ENCODE data around the gene HMBS.
"Not testable (repeated sequence)": the region's sequence is repeated elsewhere in the genome, so short reads cannot be mapped to it uniquely, and the experiment has no call there.

The HMBS gene

DNA sequence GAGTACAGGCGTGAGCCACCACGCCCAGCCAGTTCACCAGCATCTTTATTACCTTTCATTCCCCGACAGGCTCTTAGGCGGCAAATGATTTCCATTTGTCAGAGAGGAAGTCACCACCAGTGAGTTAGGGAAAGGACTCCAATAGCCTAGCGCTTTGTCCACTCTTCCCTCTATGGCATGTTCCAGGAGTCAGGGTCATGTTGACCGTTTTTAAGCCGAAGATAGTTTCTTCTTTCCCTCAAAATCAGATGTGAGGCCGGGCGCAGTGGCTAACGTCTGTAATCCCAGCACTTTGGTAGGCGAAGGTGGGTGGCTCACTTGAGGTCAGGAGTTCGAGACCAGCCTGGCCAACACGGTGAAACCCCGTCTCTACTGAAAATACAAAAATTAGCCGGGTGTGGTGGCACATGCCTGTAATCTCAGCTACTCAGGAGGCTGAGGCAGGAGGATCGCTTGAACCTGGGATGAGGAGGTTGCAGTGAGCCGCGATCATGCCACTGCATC, 18.5 kb downstream of the HMBS start:
- DNase-seq = not testable (repeated sequence)

DNA sequence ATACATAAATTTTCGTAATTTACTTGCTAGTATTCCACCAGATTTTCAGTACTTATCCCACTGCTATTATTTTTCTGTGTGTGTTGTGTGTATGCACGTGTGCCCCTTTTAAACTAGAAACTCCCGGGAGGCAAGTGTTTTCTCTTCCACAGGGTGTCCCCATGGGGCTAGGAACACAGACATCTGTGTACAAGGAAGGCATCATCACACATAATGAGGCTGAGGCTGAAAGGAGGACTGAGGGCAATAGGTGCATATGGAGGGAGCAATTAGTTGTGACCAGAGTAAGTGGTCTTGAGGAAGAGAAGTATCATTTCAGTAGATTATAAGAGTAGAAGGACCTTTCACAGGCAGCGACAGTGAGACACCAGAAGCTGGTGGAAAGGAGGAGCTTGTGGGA, 19.1 kb downstream of the HMBS start:
- peak; percentile 96 for DNase-seq

- no peak for DNase-seq
Measured at GRCh38 chr11:119106564-119107537, 22.2 kb downstream of the HMBS start, which contains the start of gene C2CD2L. Gene C2CD2L (plus strand): TSS chr11:119107344. CDS start chr11:119107742, 398 bp downstream.

DNA sequence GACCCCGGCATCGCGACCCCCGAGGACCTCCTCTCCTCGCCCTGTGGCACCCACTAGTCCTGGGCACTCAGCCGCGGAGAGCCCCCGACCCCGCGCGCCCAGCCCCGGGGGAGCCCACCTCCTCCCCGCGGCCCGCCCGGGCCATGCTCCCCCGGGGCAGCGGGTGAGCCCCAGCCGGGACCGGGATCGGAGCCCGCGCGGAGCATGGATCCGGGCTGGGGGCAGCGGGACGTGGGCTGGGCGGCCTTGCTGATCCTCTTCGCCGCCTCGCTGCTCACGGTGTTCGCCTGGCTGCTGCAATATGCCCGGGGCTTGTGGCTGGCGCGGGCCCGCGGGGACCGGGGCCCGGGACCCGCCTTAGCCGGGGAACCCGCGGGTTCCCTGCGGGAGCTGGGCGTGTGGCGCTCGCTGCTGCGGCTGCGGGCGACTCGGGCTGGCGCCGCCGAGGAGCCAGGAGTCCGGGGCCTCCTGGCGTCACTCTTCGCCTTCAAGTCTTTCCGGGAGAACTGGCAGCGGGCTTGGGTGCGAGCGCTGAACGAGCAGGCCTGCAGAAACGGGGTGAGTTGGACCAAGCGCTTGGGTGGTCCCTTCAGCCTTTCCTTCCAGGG, 23.0 kb downstream of the HMBS start:
- DNase-seq = no peak

GRCh38 chr11:119108146-119108856, 23.6 kb downstream of the HMBS start:
- DNase-seq = no peak

- DNase-seq = no peak
Measured at GRCh38 chr11:119108857-119109221, 24.2 kb downstream of the HMBS start.

- no peak for DNase-seq
Measured at GRCh38 chr11:119109843-119110242, 25.2 kb downstream of the HMBS start.

DNA sequence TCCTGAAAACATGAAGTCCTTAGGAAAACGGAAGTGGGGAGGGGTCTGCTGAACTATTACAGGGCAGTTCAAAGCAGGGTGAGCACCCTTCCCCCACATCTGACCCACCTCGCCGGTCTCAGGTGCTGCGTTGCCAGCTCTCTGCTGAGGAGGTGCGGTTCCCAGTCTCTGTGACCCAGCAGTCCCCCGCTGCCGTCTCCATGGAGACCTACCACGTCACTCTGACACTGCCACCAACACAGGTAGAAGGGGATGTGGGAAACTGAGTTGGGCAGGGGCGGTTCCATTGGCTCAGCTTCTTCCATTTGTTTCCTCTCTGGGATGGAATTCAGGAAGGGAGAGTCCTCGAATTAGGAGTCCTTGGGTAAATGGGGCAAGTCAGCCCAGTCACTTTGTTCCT, 25.8 kb downstream of the HMBS start:
- DNase-seq = no peak

GRCh38 chr11:119111361-119111925, 26.8 kb downstream of the HMBS start:
- no peak for DNase-seq

GRCh38 chr11:119112314-119113020, 27.8 kb downstream of the HMBS start:
- no peak for DNase-seq

- no peak for DNase-seq
Measured at GRCh38 chr11:119113716-119114115, 29.0 kb downstream of the HMBS start.

DNA sequence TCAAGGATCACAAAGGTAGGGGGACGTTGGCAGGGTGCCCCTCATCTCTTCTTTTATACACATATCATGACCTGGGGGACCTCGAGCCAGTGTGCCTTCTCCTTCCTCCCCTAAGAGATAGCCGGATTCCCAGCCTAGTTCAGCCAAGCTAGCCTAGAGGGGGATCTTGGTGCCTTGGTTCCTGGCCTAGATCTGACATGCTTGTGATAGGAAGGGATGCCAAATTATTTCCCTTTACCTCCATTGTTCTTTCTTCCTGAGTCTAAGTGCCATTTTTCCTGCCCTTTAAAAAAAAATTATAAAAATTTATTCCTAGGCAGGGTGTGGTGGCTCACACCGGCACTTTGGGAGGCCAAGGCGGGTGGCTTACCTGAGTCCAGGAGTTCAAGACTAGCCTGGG, 29.7 kb downstream of the HMBS start:
- DNase-seq = no peak

DNA sequence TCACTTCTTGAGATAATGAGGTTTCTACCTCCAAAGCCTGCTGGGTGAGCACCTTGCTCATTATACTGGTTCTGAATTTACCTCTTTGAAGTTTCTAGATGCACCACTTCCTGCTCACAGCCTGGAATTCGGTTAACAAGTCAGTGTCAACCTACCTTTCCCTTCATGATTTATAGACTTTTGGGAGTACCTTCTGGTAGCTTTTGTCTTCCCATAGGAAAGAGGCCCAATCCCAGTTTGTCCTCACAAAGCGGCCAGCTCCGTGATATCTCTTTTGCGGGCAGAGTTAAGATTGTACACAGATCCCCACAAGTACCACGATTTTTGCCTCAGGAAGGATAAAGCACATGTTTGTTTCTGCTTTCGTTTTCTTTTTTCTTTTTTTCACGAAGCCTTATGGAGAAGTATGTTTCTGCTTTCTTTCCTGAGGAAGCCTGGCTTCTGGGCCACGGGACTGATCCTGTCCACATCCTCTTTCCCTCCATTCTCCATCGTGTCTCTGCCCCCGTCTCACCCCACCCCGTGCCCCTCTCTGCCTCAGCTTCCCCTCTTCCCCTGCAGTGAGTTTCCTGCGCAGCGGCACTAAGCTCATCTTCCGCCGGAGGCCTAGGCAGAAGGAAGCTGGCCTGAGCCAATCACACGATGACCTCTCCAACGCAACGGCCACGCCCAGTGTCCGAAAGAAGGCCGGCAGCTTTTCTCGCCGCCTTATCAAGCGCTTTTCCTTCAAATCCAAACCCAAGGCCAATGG, 31.0 kb downstream of the HMBS start:
- DNase-seq = no peak

DNA sequence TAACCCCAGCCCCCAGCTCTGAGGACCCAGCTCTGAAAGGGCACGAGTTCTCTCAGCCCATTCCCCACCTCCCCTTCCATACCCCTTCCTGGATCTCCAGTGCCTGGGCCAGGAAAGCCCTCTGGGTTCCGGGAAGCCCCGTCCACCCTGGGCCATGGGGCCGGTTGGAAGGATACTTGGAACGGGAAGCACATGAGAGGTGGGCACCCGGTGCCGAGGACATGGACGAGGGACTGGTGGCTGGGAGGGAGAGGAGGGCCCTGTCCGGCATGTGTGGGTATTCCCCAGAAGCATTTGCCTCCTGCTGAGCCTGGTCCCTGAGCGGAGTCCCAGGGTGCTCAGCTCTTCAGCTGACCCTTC, 31.5 kb downstream of the HMBS start:
- no peak for DNase-seq

GRCh38 chr11:119116601-119117000, 31.9 kb downstream of the HMBS start:
- no peak for DNase-seq

GRCh38 chr11:119117004-119117706, 32.5 kb downstream of the HMBS start:
- no peak for DNase-seq

DNA sequence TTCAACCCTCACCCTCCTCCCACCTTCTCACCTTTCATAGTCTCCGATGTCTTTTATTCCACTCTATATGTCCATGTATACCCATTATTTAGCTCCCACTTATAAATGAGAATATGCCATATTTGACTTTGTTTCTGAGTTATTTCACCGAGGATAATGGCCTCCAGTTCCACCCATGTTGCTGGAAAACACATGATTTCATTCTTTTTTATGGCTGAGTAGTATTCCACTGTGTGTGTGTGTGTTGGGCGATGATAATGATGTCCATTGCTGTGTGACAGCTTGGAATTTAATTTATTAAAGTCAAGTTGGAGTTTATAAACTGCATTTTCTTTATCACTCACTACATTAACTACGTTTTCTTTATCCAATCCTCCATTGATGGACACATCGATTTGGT, 33.5 kb downstream of the HMBS start:
- no peak for DNase-seq

GRCh38 chr11:119118946-119119345, 34.3 kb downstream of the HMBS start:
- no peak for DNase-seq

GRCh38 chr11:119120639-119121007, 35.9 kb downstream of the HMBS start:
- DNase-seq = no peak

- peak; percentile 85 for DNase-seq
Measured at GRCh38 chr11:119121008-119121810, 36.5 kb downstream of the HMBS start, which contains the start of gene HINFP. Gene HINFP (plus strand): TSS chr11:119121580. CDS start chr11:119126945, 5,365 bp downstream.

Measured in NCI-H524 treated with DMSO at 0.1 percent for 48 hours (cell line).